ENCODE data around the gene CD44. TPM values are rescaled to one million over a fixed set of nuclear protein-coding genes. Genes with fewer than 3 reads are reported as not detected.

Gene CD44
- total RNA-seq, 1 donor: 647 TPM

DNA sequence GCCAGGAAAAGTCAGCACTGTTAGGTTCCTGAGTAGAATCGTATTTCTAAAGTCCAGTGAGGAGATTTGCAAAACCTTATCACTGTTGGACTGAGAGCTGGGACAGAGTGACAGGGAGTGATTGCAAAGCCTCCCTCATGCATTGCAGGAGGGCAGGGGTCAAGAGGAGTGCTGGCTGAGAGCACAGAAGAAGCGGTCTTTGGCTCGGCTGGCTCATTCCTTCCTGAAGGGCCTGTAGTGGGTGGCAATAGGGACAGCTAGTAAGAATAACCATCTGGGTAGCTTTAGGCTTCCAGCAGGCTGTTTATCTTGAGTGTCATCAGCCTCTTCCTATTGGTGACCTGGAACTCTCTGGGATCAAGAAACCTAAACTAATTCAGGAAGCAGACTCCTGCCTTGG lies 53.4 kb downstream of the CD44 start:
- no peak overlapping the region for H3K4me3 ChIP-seq (ENCODE audit: low read depth, low read length)
- DNase-seq (ENCODE audit: low read depth): peak; percentile 70
- TF ChIP-seq, protein P1, sequence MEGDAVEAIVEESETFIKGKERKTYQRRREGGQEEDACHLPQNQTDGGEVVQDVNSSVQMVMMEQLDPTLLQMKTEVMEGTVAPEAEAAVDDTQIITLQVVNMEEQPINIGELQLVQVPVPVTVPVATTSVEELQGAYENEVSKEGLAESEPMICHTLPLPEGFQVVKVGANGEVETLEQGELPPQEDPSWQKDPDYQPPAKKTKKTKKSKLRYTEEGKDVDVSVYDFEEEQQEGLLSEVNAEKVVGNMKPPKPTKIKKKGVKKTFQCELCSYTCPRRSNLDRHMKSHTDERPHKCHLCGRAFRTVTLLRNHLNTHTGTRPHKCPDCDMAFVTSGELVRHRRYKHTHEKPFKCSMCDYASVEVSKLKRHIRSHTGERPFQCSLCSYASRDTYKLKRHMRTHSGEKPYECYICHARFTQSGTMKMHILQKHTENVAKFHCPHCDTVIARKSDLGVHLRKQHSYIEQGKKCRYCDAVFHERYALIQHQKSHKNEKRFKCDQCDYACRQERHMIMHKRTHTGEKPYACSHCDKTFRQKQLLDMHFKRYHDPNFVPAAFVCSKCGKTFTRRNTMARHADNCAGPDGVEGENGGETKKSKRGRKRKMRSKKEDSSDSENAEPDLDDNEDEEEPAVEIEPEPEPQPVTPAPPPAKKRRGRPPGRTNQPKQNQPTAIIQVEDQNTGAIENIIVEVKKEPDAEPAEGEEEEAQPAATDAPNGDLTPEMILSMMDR (IDR thresholded peaks at IDR 0.05; ENCODE audit: insufficient read depth, low read depth, low read length): no peak

DNA sequence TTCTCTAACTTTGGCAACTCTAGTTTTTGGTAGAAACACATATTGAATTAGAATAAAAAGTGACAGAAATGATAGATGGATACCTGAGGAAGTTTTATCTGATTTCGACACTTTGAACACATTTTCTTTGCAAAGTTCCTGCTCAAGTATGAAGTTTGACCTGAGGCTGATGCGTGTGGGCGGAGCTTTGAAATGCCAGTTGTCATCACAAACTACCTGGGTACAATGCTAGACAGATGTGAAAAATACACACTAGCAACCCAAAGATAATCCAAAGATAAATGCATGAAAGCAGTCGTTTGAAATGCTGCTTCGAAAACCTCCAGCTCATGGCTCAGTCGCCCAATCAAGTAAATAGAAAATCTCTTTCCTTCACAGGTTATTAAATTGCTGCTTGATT lies 54.8 kb downstream of the CD44 start:
- TF ChIP-seq, protein P1 (IDR thresholded peaks at IDR 0.05; ENCODE audit: insufficient read depth, low read depth, low read length): no peak
- H3K4me3 ChIP-seq (ENCODE audit: low read depth, low read length): no peak overlapping the region
- no peak for DNase-seq (ENCODE audit: low read depth)

DNA sequence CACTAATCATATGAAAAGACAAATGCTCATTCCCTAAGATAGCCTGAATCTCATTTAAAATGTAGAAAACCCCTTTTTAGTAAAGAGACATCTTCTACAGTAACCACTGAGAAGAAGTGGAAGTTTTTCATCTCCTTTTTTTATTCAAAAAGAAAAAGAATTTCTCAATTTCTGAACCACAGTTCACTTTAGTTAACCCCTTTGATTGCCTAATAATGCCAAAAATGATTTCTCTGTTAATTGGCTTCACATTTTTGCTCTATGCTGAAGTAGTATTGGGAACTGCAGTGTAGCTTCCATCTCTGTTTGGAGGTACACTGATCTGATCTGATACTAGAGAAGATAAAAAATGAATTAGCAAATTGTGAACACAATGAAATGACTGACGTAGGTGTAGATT lies 58.3 kb downstream of the CD44 start:
- H3K4me3 ChIP-seq (ENCODE audit: low read depth, low read length): no peak overlapping the region
- TF ChIP-seq, protein P1 (IDR thresholded peaks at IDR 0.05; ENCODE audit: insufficient read depth, low read depth, low read length): no peak
- no peak for DNase-seq (ENCODE audit: low read depth)

DNA sequence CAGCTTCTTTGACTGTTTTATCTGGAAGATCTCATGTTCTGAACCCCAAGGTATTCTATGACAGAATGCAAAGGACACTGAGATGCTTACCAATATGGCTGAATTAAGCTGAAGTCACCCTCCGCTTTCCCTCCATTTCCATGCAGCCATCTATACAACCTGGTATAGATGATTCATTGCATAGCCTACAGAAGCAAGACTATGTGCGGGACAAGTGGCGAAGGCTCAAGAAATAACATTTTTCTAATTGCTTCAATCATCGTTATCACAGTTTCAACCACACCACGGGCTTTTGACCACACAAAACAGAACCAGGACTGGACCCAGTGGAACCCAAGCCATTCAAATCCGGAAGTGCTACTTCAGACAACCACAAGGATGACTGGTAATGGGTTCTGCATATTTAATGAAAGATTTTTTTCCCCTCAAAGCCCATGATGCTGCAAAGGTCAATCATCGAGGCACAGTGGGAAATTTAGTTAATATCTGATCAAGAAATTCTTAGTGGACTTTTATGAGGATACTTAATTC lies 61.9 kb downstream of the CD44 start:
- H3K4me3 ChIP-seq (ENCODE audit: low read depth, low read length): no peak overlapping the region
- DNase-seq (ENCODE audit: low read depth): no peak
- TF ChIP-seq, protein P1 (IDR thresholded peaks at IDR 0.05; ENCODE audit: insufficient read depth, low read depth, low read length): no peak

DNA sequence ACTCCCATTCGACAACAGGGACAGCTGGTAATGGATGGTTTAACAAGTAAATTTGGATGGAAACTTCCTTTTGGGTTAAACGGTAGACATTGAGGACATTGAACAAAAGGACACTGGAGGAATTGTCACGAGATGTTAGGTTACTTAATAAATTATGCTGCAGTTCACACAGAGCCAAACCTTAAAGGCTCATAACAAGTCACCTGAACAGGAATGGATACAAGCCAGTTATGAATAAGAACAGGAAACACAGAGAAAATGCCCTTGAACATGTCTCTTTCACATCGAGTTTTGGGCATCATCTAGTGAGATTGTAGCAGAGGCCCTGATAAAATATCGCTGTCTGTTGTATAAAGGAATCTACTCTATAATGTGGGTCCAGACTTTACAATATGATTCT lies 65.6 kb downstream of the CD44 start:
- TF ChIP-seq, protein P1 (IDR thresholded peaks at IDR 0.05; ENCODE audit: insufficient read depth, low read depth, low read length): no peak
- no peak for DNase-seq (ENCODE audit: low read depth)
- H3K4me3 ChIP-seq (ENCODE audit: low read depth, low read length): no peak overlapping the region

DNA sequence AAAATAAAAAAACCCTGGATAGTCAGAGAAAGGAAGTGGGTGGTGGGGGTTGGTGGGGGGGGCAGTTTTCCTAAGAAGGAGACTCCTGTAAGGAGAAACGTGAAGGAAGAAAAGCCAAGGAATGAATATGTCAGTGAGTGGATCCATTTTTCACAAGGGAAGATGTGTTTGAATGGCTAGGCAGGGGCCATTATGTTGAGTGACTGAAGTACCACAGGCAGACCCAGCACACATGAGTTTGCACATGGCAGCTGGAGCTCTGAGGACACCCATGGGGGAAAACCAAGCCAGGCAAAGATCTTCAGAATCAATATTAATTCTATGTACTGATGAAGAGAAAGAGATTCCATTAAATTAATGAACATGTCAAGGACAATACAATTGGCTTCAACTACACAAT lies 67.6 kb downstream of the CD44 start:
- no peak for DNase-seq (ENCODE audit: low read depth)
- TF ChIP-seq, protein P1 (IDR thresholded peaks at IDR 0.05; ENCODE audit: insufficient read depth, low read depth, low read length): no peak
- no peak overlapping the region for H3K4me3 ChIP-seq (ENCODE audit: low read depth, low read length)

Data from fibroblast of villous mesenchyme (primary cell).